ENCODE results near the gene ALK. TPM values are rescaled to one million over a fixed set of nuclear protein-coding genes. Genes with fewer than 3 reads are reported as not detected.

ALK gene
- total and polyA plus RNA-seq, 10 of the 15 experiments (the other 5 are each of a cell fraction or from before 2014, with no cell fraction given), result 0.11 TPM; not detected in 9

- ATAC-seq (no peak), FAIRE-seq (no peak), DNase-seq (ENCODE audit: low read depth, low spot score) (no peak)
- Histone ChIP-seq H4K20me1 (ENCODE audit: control insufficient read depth, insufficient read depth) (no peaks in the 10 kb centered on the region), H3K27ac (ENCODE audit: control insufficient read depth, insufficient read depth) (no peak overlapping the region), H2AFZ (ENCODE audit: control insufficient read depth, low read depth, low read length) (no peak overlapping the region), H3K4me2 (ENCODE audit: control insufficient read depth, insufficient read depth) (no peak overlapping the region), H3K79me2 (ENCODE audit: control insufficient read depth, insufficient read depth, low read length) (no peaks in the 10 kb centered on the region), H3K4me3 (no peak overlapping the region), H3K27me3 (replicated peaks in 1 of 2; ENCODE audit: control insufficient read depth in 2 of 2, insufficient read depth in 2 of 2, low read length in 1 of 2) (no peaks in the 10 kb centered on the region; a peak in 1 of 4 replicates), H3K9ac (ENCODE audit: control insufficient read depth, insufficient read depth, low read length) (no peak overlapping the region), H3K9me3 (replicated peaks; ENCODE audit: control insufficient read depth, insufficient read depth, low read length) (no peaks in the 10 kb centered on the region), H3K4me1 (ENCODE audit: control insufficient read depth, insufficient read depth, low read length) (no peaks in the 10 kb centered on the region), H3K36me3 (ENCODE audit: control insufficient read depth in 2 of 2, insufficient read depth in 2 of 2, low read length in 1 of 2) (no peaks in the 10 kb centered on the region)
- no TSS peak for BruUV-seq (replicated peaks)
- in situ Hi-C loops (cut with MboI) (no loop called here), intact Hi-C loops (cut with micrococcal nuclease; ENCODE audit: unreplicated experiment) (no loop called here)
- ChIA-PET POLR2A (no interaction called here), RAD21 (ENCODE audit: unreplicated experiment) (no interaction called here), CTCF (no interaction called here), SMC1A (ENCODE audit: uncharacterized antibody, unreplicated experiment) (no interaction called here)
- TF ChIP-seq ZBTB40 (IDR thresholded peaks at IDR 0.05; ENCODE audit: borderline replicate concordance) (no peak), CBX5 (IDR thresholded peaks at IDR 0.05; ENCODE audit: low read depth) (no peak), ZNF687 (IDR thresholded peaks at IDR 0.05) (no peak), GABPA (IDR thresholded peaks at IDR 0.05; ENCODE audit: low read depth) (no peak)
Observed at GRCh38 chr2:29954316-29954715, 32.9 kb upstream of the ALK start.

Data from GM12878 (cell line).